ENCODE measurements around the gene TNMD.
"Not testable (repeated sequence)": the region's sequence is repeated elsewhere in the genome, so short reads cannot be mapped to it uniquely, and the experiment has no call there.

TNMD gene

GRCh38 chrX:100584611-100585010, at the start of gene TNMD:
TNMD (plus strand) TSS chrX:100584936; CDS start chrX:100585019, 83 bp downstream.
- no peak within 1 kb of the TSS for H3K4me3 ChIP-seq (ENCODE audit: low read depth, low read length)
- TF ChIP-seq, protein P1, sequence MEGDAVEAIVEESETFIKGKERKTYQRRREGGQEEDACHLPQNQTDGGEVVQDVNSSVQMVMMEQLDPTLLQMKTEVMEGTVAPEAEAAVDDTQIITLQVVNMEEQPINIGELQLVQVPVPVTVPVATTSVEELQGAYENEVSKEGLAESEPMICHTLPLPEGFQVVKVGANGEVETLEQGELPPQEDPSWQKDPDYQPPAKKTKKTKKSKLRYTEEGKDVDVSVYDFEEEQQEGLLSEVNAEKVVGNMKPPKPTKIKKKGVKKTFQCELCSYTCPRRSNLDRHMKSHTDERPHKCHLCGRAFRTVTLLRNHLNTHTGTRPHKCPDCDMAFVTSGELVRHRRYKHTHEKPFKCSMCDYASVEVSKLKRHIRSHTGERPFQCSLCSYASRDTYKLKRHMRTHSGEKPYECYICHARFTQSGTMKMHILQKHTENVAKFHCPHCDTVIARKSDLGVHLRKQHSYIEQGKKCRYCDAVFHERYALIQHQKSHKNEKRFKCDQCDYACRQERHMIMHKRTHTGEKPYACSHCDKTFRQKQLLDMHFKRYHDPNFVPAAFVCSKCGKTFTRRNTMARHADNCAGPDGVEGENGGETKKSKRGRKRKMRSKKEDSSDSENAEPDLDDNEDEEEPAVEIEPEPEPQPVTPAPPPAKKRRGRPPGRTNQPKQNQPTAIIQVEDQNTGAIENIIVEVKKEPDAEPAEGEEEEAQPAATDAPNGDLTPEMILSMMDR (conservative IDR thresholded peaks at IDR 0.05; ENCODE audit: low read depth, low read length), result no peak
- DNase-seq (ENCODE audit: low read depth), result no peak

- not testable (repeated sequence) for DNase-seq (ENCODE audit: low read depth); H3K4me3 ChIP-seq (ENCODE audit: low read depth, low read length)
- TF ChIP-seq, protein P1 (conservative IDR thresholded peaks at IDR 0.05; ENCODE audit: low read depth, low read length), result peak; percentile 13
These were observed 19.2 kb upstream of the TNMD start for GRCh38 chrX:100565534-100565933.

DNA sequence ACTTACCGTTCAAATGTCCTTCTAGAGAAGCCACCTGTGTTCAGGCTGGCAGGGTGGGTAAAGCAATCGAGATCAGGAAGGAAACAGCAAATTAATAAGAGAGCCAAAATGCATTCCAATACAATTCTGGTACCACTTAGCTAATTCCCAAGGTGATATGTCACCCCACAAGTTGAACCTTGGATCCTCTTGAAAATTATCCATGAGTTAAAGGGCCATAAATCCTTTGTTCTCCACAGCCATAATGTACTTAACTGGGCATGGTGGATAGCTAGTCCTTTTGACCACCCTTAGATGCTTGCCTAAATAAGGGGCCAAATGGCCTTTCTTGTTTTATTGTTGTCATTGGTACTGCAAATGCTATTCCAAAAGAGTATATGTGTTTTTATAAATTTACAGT, 2.0 kb downstream of the TNMD start:
- no peak overlapping the region for H3K4me3 ChIP-seq (ENCODE audit: low read depth, low read length)
- TF ChIP-seq, protein P1 (conservative IDR thresholded peaks at IDR 0.05; ENCODE audit: low read depth, low read length), result no peak
- no peak for DNase-seq (ENCODE audit: low read depth)

- no peak overlapping the region for H3K4me3 ChIP-seq (ENCODE audit: low read depth, low read length)
- TF ChIP-seq, protein P1 (conservative IDR thresholded peaks at IDR 0.05; ENCODE audit: low read depth, low read length), result no peak
- no peak for DNase-seq (ENCODE audit: low read depth)
These were observed 3.1 kb downstream of the TNMD start for GRCh38 chrX:100587861-100588260.

GRCh38 chrX:100591256-100592051, 6.7 kb downstream of the TNMD start:
- TF ChIP-seq, protein P1 (conservative IDR thresholded peaks at IDR 0.05; ENCODE audit: low read depth, low read length), result no peak
- DNase-seq (ENCODE audit: low read depth), result no peak

DNA sequence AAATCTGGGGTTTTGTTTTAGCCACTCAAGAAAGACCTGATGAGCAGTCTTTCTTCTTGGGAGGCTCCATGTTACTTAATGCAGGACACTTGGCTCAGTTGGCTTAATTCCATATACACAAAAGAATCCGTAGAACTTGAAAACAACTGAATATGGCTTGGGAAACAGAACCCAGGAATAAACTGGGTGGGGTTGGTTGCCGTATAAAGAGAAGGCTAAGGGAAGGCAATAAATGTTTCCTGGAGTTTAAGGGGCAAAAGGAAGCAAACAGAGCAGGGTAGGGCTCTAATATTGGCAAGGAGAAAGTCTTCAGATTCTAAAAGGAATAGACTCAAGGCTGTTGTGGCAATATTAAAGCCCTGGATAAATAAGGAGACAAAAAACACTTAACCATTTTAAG, 8.4 kb downstream of the TNMD start:
- no peak for DNase-seq (ENCODE audit: low read depth)
- TF ChIP-seq, protein P1 (conservative IDR thresholded peaks at IDR 0.05; ENCODE audit: low read depth, low read length), result no peak
- H3K4me3 ChIP-seq (ENCODE audit: low read depth, low read length), result no peak overlapping the region

More at GRCh38 chrX:100591256-100592051, 6.7 kb downstream of the TNMD start:
- H3K4me3 ChIP-seq (ENCODE audit: low read depth, low read length), result no peak overlapping the region

- DNase-seq (ENCODE audit: low read depth), result no peak
- H3K4me3 ChIP-seq (ENCODE audit: low read depth, low read length), result no peak overlapping the region
- TF ChIP-seq, protein P1 (conservative IDR thresholded peaks at IDR 0.05; ENCODE audit: low read depth, low read length), result no peak
These were observed 8.8 kb downstream of the TNMD start for GRCh38 chrX:100593581-100593980.

Data from choroid plexus epithelial cell (primary cell).